Measurements from ENCODE around the gene PLCB2. TPM values are rescaled to one million over a fixed set of nuclear protein-coding genes. Genes with fewer than 3 reads are reported as not detected.
A peak's percentile ranks its signal among the peaks of the same experiment; 100 is the strongest.

The PLCB2 gene
- total RNA-seq, 3 donors from 2014 or later = 9.9 to 21.8 (median 17.4) TPM

DNA sequence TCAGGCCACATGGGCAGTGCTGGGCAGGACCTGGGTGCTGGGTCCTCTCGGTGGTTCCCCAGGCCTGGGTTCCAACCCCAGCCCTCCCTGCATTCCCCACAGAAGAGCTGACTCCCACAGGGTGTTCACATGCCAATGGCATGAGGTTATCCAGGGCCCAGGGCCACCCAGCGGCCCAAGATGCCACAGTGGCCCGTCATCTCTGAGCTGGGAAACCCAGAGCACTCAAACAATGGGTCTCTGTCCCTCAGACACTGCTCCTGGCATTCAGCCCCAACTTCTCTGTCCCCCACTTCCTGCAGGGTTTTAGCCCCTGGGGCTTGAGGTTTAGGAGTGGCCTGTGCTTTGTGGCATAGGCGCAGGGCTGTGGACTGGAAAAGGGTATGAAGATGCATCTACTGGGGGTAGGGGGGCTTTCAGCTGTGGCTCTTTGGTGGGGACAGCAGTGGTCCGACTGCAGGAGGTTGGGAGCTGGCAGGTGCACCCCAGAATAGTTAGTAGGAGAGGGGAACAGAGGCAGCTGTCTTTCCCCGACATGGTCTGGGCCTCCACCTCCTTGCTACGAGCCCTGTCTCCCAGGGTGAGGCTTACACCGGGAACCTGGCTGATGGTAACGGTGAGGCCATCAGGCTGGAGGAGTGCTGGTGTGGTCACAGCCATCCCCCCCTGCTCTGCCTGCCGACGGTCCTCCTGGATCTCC, 31.3 kb upstream of the PLCB2 start:
- H3K4me3 ChIP-seq = no peak overlapping the region
- no peaks in the 10 kb centered on the region for H3K36me3 ChIP-seq (ENCODE audit: low read depth)
- H3K4me1 ChIP-seq (ENCODE audit: low read depth) = peaks cover 63% of the 10 kb centered on the region
- intact Hi-C loops (cut with DNase I, micrococcal nuclease) = no loop called here
- peak in 1 of 3 donors; percentile 40 for DNase-seq
- TF ChIP-seq, protein P1, sequence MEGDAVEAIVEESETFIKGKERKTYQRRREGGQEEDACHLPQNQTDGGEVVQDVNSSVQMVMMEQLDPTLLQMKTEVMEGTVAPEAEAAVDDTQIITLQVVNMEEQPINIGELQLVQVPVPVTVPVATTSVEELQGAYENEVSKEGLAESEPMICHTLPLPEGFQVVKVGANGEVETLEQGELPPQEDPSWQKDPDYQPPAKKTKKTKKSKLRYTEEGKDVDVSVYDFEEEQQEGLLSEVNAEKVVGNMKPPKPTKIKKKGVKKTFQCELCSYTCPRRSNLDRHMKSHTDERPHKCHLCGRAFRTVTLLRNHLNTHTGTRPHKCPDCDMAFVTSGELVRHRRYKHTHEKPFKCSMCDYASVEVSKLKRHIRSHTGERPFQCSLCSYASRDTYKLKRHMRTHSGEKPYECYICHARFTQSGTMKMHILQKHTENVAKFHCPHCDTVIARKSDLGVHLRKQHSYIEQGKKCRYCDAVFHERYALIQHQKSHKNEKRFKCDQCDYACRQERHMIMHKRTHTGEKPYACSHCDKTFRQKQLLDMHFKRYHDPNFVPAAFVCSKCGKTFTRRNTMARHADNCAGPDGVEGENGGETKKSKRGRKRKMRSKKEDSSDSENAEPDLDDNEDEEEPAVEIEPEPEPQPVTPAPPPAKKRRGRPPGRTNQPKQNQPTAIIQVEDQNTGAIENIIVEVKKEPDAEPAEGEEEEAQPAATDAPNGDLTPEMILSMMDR (IDR thresholded peaks at IDR 0.05) = no peak
- H3K9me3 ChIP-seq = no peaks in the 10 kb centered on the region
- no peak for ATAC-seq

GRCh38 chr15:40338041-40338657, 30.4 kb upstream of the PLCB2 start:
- H3K9me3 ChIP-seq = no peaks in the 10 kb centered on the region
- peaks cover 54% of the 10 kb centered on the region for H3K4me1 ChIP-seq (ENCODE audit: low read depth)
- TF ChIP-seq, protein P1 (IDR thresholded peaks at IDR 0.05) = peak; percentile 52
- no peak overlapping the region for H3K4me3 ChIP-seq
- ATAC-seq (peak; percentile 34), DNase-seq (peak; percentile 81 to 86 (median 83))
- no peaks in the 10 kb centered on the region for H3K36me3 ChIP-seq (ENCODE audit: low read depth)
- intact Hi-C loops (cut with DNase I, micrococcal nuclease) = no loop called here

DNA sequence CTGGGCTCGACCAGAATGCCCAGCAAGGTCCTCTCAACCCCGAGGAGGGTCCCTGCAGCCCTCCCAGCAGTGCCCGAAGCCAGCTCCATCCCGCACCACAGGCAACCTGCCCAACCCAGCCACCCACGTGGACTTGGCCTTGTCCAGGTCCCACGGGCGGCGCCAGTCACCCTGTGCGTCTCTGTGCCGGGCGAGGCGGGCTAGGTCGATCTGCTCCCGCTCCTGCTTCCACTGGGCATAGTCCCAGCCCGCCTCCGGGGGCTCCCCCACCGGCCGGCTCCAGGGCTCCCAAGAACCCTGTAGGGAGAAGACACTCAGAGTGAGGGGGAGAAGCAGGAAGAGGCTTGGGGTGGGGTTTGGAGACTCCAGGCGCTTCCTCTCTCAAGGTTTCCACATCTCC, 29.9 kb upstream of the PLCB2 start:
- intact Hi-C loops (cut with DNase I, micrococcal nuclease) = no loop called here
- H3K9me3 ChIP-seq = no peaks in the 10 kb centered on the region
- TF ChIP-seq, protein P1 (IDR thresholded peaks at IDR 0.05) = no peak
- H3K36me3 ChIP-seq (ENCODE audit: low read depth) = no peaks in the 10 kb centered on the region
- peaks cover 51% of the 10 kb centered on the region for H3K4me1 ChIP-seq (ENCODE audit: low read depth)
- no peak overlapping the region for H3K4me3 ChIP-seq
- DNase-seq (peak in 2 of 3 donors; percentile 50 to 72), ATAC-seq (no peak)

DNA sequence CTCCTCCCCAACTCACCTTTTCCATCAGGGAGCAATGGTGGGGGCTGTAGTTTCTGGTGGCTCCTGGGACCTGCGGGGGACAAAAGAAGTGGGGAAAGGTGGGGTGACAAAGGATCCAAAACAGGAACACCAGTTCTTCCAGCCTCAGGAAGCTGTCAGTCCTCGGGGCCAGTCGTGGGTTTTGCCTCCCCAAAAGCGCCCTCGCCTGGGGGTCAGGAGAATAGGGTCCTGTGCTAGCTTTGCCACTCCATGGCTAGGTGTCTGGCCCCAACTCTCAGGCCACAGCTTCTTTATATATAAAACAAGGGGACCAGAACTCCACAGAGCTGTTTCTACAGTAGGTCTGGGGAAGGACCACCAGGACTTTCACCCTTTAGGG, 29.0 kb upstream of the PLCB2 start:
- no peaks in the 10 kb centered on the region for H3K36me3 ChIP-seq (ENCODE audit: low read depth)
- ATAC-seq (no peak), DNase-seq (peak in 2 of 3 donors; percentile 44 to 48)
- H3K9me3 ChIP-seq = no peaks in the 10 kb centered on the region
- peaks cover 44% of the 10 kb centered on the region for H3K4me1 ChIP-seq (ENCODE audit: low read depth)
- TF ChIP-seq, protein P1 (IDR thresholded peaks at IDR 0.05) = no peak
- intact Hi-C loops (cut with DNase I, micrococcal nuclease) = no loop called here
- H3K4me3 ChIP-seq = no peak overlapping the region

- H3K9me3 ChIP-seq = no peaks in the 10 kb centered on the region
- no peaks in the 10 kb centered on the region for H3K36me3 ChIP-seq (ENCODE audit: low read depth)
- intact Hi-C loops (cut with DNase I, micrococcal nuclease) = no loop called here
- peaks cover 38% of the 10 kb centered on the region for H3K4me1 ChIP-seq (ENCODE audit: low read depth)
- ATAC-seq = no peak
- TF ChIP-seq, protein P1 (IDR thresholded peaks at IDR 0.05) = no peak
- peak in 2 of 3 donors; percentile 27 to 47 for DNase-seq
- no peak overlapping the region for H3K4me3 ChIP-seq
These were observed 28.4 kb upstream of the PLCB2 start for GRCh38 chr15:40335938-40336743.

All from mucosa of descending colon (tissue), 3 donors.